Rectal smooth muscle tissue (tissue), 1 donor: ENCODE data around the gene OBP2A.

Source experiments
- H3K27ac ChIP-seq: one replicate; pipeline ENCODE4 v1.7.0; 2013; ENCODE audit warnings: low read depth, low read length, inconsistent platforms
- H3K27me3 ChIP-seq: one replicate; pipeline ENCODE4 v1.7.0; 2013; ENCODE audit warnings: low read length; ENCODE audit not compliant: control insufficient read depth, insufficient read depth
- H3K36me3 ChIP-seq: one replicate; pipeline ENCODE4 v1.7.0; 2013; ENCODE audit warnings: low read length; ENCODE audit not compliant: control insufficient read depth, insufficient read depth
- H3K4me1 ChIP-seq: one replicate; pipeline ENCODE4 v1.7.0; 2013; ENCODE audit warnings: low read length; ENCODE audit not compliant: control insufficient read depth, insufficient read depth
- H3K4me3 ChIP-seq: one replicate; pipeline ENCODE4 v1.7.0; 2013; ENCODE audit warnings: low read length
- H3K9ac ChIP-seq: one replicate; pipeline ENCODE4 v1.7.0; 2013; ENCODE audit warnings: low read length

OBP2A gene

DNA sequence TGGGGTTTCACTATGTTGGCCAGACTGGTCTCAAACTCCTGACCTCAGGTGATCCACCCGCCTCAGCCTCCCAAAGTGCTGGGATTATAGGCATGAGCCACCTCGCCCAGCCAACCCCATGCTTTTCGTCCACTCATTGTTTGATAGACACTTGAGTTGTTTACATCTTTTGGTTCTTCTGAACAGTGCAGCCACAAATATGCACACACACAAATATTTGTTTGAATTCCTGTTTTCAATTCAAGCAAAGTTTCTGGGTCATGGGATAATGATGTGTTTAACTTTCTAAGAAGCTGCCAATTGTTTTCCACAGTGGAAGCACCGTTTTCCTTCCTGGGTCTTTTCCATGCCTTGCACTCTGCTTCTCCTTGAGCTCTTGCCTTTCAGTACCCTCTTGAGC is 8.8 kb downstream of the OBP2A start:
- Histone ChIP-seq H3K27me3 (no peaks in the 10 kb centered on the region), H3K36me3 (no peaks in the 10 kb centered on the region), H3K27ac (no peak overlapping the region), H3K4me3 (no peak overlapping the region), H3K9ac (no peak overlapping the region), H3K4me1 (no peaks in the 10 kb centered on the region)

GRCh38 chr9:135555203-135555602 is 9.3 kb downstream of the OBP2A start:
- no peak overlapping the region for H3K9ac ChIP-seq

DNA sequence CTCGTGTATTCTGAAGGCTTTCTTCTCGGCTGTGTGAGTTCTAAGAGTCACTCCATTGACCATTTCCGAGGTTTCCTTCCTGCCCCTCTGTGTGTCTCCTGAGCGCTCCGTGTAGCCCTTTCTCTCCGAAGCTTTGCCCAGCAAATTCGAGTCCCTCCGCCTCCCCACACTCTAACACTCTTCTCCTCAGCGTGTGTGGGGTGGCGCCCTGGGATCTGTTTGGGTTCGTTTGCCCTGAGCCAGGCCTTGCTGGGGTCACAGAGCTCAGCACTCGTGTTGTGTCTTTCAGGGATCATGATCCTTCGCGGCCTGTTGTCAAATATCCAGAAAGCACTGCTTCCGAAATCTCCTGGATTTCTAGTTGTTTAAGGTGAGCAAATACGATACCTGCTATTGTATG is 10.0 kb downstream of the OBP2A start:
- H3K27me3 ChIP-seq, result no peaks in the 10 kb centered on the region
- H3K36me3 ChIP-seq, result no peaks in the 10 kb centered on the region
- H3K9ac ChIP-seq, result no peak overlapping the region

More at GRCh38 chr9:135555203-135555602, 9.3 kb downstream of the OBP2A start:
- Histone ChIP-seq H3K4me1 (no peaks in the 10 kb centered on the region), H3K27me3 (no peaks in the 10 kb centered on the region), H3K27ac (no peak overlapping the region), H3K4me3 (no peak overlapping the region), H3K36me3 (no peaks in the 10 kb centered on the region)

GRCh38 chr9:135559606-135560005 is 13.7 kb downstream of the OBP2A start:
- Histone ChIP-seq H3K27me3 (no peaks in the 10 kb centered on the region), H3K4me1 (no peaks in the 10 kb centered on the region), H3K36me3 (no peaks in the 10 kb centered on the region), H3K4me3 (no peak overlapping the region), H3K27ac (no peak overlapping the region), H3K9ac (no peak overlapping the region)

More for the DNA sequence above, 10.0 kb downstream of the OBP2A start:
- Histone ChIP-seq H3K4me3 (no peak overlapping the region), H3K4me1 (no peaks in the 10 kb centered on the region), H3K27ac (no peak overlapping the region)

DNA sequence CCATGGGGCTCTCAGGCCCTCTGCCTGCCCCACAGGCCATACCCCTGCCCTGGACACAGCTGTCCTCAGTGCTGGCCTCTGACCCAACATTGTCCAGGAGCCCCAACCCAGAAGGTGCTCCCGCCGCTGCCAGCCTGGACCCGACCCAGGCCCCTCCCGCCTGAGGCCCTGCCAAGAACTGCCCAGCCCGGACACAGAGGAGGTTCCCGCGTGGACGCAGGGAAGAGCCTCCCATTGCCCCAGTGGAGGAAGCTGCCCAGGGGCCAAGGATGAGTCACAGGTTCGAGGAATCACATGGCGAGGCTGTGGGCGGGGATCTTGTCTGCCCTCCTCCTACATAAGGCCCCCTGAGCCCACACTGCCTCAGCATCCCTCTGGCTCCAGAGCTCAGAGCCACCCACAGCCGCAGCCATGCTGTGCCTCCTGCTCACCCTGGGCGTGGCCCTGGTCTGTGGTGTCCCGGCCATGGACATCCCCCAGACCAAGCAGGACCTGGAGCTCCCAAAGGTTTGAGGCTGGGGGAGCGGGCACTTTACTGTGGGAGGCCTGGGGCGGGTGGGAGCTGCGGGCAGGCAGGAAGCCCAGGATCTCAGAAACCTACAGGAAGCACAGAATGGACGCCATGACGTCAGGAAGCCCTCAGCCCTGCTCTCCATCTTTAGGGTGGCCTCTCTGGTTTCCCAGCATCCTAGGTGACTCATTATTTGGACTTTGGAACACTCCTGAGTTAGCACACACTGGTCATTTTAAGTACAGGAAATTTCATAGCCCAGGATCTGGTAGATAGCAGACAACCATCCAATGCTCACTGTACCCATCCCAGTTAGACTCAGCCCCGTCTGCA is 15.7 kb downstream of the OBP2A start, which contains the start of gene PAEP:
TSS of gene PAEP (plus strand) at position 366 of the 844 bp plus-strand sequence.
- Histone ChIP-seq H3K9ac (no peak within 1 kb of the TSS), H3K27ac (no peak within 1 kb of the TSS), H3K4me3 (no peak within 1 kb of the TSS), H3K27me3 (peaks cover 5% of the 10 kb centered on the region), H3K36me3 (no peaks in the 10 kb centered on the region), H3K4me1 (no peaks in the 10 kb centered on the region)

GRCh38 chr9:135562235-135562745 is 16.4 kb downstream of the OBP2A start:
- no peaks in the 10 kb centered on the region for H3K36me3 ChIP-seq
- H3K9ac ChIP-seq, result no peak overlapping the region
- H3K27me3 ChIP-seq, result peaks cover 5% of the 10 kb centered on the region
- no peak overlapping the region for H3K27ac ChIP-seq
- H3K4me3 ChIP-seq, result no peak overlapping the region
- H3K4me1 ChIP-seq, result no peaks in the 10 kb centered on the region

DNA sequence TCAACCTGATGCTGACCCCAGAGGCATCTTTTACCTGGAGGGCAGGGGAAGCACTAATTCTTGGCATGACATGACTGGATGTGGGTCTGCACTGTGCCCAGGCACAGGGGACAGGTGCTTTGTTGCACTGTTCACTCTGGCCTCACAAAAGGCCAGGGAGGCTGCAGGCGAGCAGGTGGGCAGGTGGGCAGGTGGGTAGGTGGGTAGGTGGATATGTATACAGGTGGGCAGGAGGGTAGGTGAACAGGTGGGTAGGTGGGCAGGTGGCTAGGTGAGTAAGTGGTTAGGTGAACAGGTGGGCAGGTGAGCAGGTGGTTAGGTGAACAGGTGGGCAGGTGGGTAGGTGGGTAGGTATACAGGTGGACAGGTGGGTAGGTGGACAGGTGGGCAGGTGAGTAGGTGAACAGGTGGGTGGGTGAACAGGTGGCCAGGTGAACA is 17.1 kb downstream of the OBP2A start:
- Histone ChIP-seq H3K4me3 (no peak overlapping the region), H3K27ac (no peak overlapping the region), H3K27me3 (peaks cover 5% of the 10 kb centered on the region), H3K4me1 (no peaks in the 10 kb centered on the region), H3K36me3 (no peaks in the 10 kb centered on the region), H3K9ac (no peak overlapping the region)

DNA sequence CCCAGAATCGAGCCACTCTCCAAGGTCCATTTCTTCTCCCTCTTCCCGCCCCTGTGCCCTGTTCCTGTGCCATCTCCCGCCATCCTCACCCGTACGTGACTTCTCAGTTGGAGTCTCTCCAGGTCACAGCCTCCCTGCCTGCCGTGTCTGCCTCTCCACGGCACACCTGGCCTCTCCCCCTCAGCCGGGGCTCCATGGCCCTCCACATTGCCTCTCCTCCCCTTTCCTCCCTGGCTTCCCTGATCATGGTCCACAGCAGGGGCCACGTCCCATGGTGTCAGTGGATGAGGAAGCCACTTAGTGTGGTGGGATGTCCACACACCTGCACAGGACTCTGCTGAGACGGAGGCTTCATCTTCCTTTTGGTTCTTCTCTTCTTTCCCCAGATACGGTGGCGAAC is 17.9 kb downstream of the OBP2A start:
- no peaks in the 10 kb centered on the region for H3K36me3 ChIP-seq
- H3K27ac ChIP-seq, result no peak overlapping the region
- H3K4me3 ChIP-seq, result no peak overlapping the region
- peaks cover 5% of the 10 kb centered on the region for H3K27me3 ChIP-seq
- H3K4me1 ChIP-seq, result no peaks in the 10 kb centered on the region
- H3K9ac ChIP-seq, result no peak overlapping the region

GRCh38 chr9:135565141-135565628 is 19.3 kb downstream of the OBP2A start:
- Histone ChIP-seq H3K27me3 (peaks cover 5% of the 10 kb centered on the region), H3K9ac (no peak overlapping the region), H3K4me3 (no peak overlapping the region)

GRCh38 chr9:135565636-135566035 is 19.7 kb downstream of the OBP2A start:
- no peak overlapping the region for H3K9ac ChIP-seq
- H3K4me1 ChIP-seq, result no peaks in the 10 kb centered on the region
- H3K36me3 ChIP-seq, result no peaks in the 10 kb centered on the region
- peaks cover 5% of the 10 kb centered on the region for H3K27me3 ChIP-seq
- no peak overlapping the region for H3K4me3 ChIP-seq
- no peak overlapping the region for H3K27ac ChIP-seq

More at GRCh38 chr9:135565141-135565628, 19.3 kb downstream of the OBP2A start:
- H3K27ac ChIP-seq, result no peak overlapping the region
- no peaks in the 10 kb centered on the region for H3K4me1 ChIP-seq
- no peaks in the 10 kb centered on the region for H3K36me3 ChIP-seq

GRCh38 chr9:135566552-135566951 is 20.6 kb downstream of the OBP2A start:
- Histone ChIP-seq H3K27me3 (peaks cover 5% of the 10 kb centered on the region), H3K4me3 (no peak overlapping the region), H3K4me1 (no peaks in the 10 kb centered on the region), H3K9ac (no peak overlapping the region), H3K36me3 (no peaks in the 10 kb centered on the region), H3K27ac (no peak overlapping the region)

GRCh38 chr9:135567311-135567710 is 21.4 kb downstream of the OBP2A start:
- Histone ChIP-seq H3K4me3 (no peak overlapping the region), H3K36me3 (no peaks in the 10 kb centered on the region), H3K27me3 (peaks cover 5% of the 10 kb centered on the region), H3K4me1 (no peaks in the 10 kb centered on the region), H3K9ac (no peak overlapping the region), H3K27ac (no peak overlapping the region)
